ENCODE measurements around the gene DAB2. TPM values are rescaled to one million over a fixed set of nuclear protein-coding genes. Genes with fewer than 3 reads are reported as not detected.

DAB2 gene
- total and polyA plus RNA-seq, 4 donors: 10.0 to 25.6 (median 16.1) TPM

DNA sequence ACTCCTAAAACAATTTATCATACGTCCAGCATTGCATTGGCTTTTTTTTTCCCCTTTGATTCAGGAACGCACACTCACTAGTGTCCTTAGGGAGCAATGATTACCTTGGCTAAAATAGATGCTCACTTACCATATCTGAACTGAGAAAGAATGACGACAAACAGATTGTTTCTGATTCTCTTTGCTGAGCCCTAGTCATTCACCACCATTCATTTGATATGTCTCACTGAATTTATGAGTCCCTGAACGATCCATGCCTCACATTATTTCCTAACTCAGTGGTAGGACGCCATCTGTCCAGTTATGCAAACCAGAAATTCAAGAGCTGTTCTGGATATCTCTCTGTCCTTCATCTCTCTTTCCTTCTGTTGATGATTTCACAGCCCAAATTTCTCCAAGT is 39.3 kb upstream of the DAB2 start:
- Histone ChIP-seq H3K4me3 (ENCODE audit: low read depth in 1 of 3, low read length in 3 of 3) (no peak overlapping the region), H3K9ac (ENCODE audit: low read depth in 1 of 2, low read length in 2 of 2) (no peak overlapping the region), H3K27me3 (ENCODE audit: control insufficient read depth in 4 of 4, insufficient read depth in 4 of 4, low read length in 3 of 4) (no peaks in the 10 kb centered on the region), H3K36me3 (ENCODE audit: control insufficient read depth in 4 of 4, insufficient read depth in 3 of 4, low read depth in 1 of 4, low read length in 3 of 4) (no peaks in the 10 kb centered on the region), H3K9me3 (ENCODE audit: control insufficient read depth in 4 of 4, low read length in 3 of 4) (no peaks in the 10 kb centered on the region), H3K4me1 (ENCODE audit: control insufficient read depth in 4 of 4, insufficient read depth in 4 of 4, low read length in 3 of 4) (no peaks in the 10 kb centered on the region), H3K27ac (ENCODE audit: low read depth in 1 of 2, low read length in 2 of 2) (no peak overlapping the region)
- TF ChIP-seq RXRA (IDR thresholded peaks at IDR 0.05): no peak
- no peak for TF ChIP-seq TAF1 (conservative IDR thresholded peaks at IDR 0.05)
- no peak for TF ChIP-seq FOXA1 (IDR thresholded peaks at IDR 0.05)
- no peak for TF ChIP-seq REST (IDR thresholded peaks at IDR 0.05)
- no peak for TF ChIP-seq CTCF (IDR thresholded peaks at IDR 0.05; ENCODE audit: low read depth, low read length, missing input control)
- TF ChIP-seq JUND (IDR thresholded peaks at IDR 0.05): no peak
- no peak for TF ChIP-seq YY1 (IDR thresholded peaks at IDR 0.05)
- no peak for TF ChIP-seq HNF4A (conservative IDR thresholded peaks at IDR 0.05)
- TF ChIP-seq GABPA (IDR thresholded peaks at IDR 0.05 in 1 of 2, conservative IDR thresholded peaks at IDR 0.05 in 1 of 2): no peak
- no peak for TF ChIP-seq SP1 (IDR thresholded peaks at IDR 0.05)
- TF ChIP-seq EGR1 (IDR thresholded peaks at IDR 0.05; ENCODE audit: low read depth in 2 of 2): no peak
- TF ChIP-seq FOXA2 (IDR thresholded peaks at IDR 0.05): no peak
- no peak for TF ChIP-seq MAX (IDR thresholded peaks at IDR 0.05)
- no peak for TF ChIP-seq HNF4G (IDR thresholded peaks at IDR 0.05)
- TF ChIP-seq RAD21 (IDR thresholded peaks at IDR 0.05): no peak
- no peak for TF ChIP-seq NR2F2 (IDR thresholded peaks at IDR 0.05)
- TF ChIP-seq ATF3 (IDR thresholded peaks at IDR 0.05): no peak
- TF ChIP-seq, protein P1, sequence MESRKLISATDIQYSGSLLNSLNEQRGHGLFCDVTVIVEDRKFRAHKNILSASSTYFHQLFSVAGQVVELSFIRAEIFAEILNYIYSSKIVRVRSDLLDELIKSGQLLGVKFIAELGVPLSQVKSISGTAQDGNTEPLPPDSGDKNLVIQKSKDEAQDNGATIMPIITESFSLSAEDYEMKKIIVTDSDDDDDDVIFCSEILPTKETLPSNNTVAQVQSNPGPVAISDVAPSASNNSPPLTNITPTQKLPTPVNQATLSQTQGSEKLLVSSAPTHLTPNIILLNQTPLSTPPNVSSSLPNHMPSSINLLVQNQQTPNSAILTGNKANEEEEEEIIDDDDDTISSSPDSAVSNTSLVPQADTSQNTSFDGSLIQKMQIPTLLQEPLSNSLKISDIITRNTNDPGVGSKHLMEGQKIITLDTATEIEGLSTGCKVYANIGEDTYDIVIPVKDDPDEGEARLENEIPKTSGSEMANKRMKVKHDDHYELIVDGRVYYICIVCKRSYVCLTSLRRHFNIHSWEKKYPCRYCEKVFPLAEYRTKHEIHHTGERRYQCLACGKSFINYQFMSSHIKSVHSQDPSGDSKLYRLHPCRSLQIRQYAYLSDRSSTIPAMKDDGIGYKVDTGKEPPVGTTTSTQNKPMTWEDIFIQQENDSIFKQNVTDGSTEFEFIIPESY (IDR thresholded peaks at IDR 0.05): no peak
- no peak for DNase-seq (ENCODE audit: low spot score)
- 89% methylated on average over 5 of the region's 5 CpGs for WGBS

All from liver (tissue), 9 donors.